ENCODE results near the gene SPATA33. TPM values are rescaled to one million over a fixed set of nuclear protein-coding genes. Genes with fewer than 3 reads are reported as not detected.

The SPATA33 gene
- total RNA-seq, 1 donor from 2014 or later, result 3.6 TPM

DNA sequence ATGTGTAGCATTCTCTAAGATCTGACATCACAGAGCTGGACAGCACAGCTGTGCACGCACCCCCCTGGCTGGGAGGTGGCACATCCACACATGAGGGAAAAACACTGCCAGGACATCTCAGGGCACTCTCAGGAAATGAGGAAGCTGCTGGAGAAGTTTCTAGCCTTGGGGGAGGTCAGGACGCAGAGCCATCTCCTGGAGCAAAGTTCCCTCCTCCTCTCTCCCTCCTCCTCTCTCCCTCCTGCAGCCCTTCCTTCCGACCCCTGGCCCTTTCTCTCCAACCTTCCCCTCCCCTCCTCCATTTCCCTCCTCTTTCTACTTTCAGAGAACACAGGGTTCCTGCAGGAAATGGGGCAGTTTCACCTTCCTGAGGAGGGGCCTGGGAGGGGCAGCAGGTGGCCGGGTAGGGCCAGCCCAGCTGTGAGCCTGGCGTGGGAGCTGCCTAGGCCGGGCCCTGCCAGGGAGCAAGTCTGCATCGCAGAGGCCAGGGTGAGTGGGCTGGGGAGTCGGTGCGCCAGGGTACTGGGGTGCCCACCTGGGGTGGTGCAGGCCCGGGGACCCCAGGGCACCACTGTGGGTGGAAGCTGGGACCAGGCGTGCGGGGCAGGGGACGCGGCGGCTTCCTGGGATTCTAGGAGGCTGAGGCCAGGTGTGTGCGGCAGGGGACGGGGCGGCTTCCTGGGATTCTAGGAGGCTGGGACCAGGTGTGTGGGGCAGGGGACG lies 44.2 kb upstream of the SPATA33 start, which contains the start of gene DPEP1:
DPEP1 (plus strand) TSS at position 412 of the 723 bp plus-strand sequence. CDS start 16,769 bp downstream, outside the sequence.
- Histone ChIP-seq H3K27me3 (ENCODE audit: low read depth) (peaks cover 69% of the 10 kb centered on the region), H3K9me3 (replicated peaks) (no peaks in the 10 kb centered on the region), H3K4me3 (no peak within 1 kb of the TSS), H3K4me1 (peaks cover 10% of the 10 kb centered on the region), H3K36me3 (no peaks in the 10 kb centered on the region), H3K27ac (replicated peaks) (no peak within 1 kb of the TSS)
- no peak for DNase-seq
- intact Hi-C loops (cut with micrococcal nuclease), result no loop called here
- TF ChIP-seq, protein P1, sequence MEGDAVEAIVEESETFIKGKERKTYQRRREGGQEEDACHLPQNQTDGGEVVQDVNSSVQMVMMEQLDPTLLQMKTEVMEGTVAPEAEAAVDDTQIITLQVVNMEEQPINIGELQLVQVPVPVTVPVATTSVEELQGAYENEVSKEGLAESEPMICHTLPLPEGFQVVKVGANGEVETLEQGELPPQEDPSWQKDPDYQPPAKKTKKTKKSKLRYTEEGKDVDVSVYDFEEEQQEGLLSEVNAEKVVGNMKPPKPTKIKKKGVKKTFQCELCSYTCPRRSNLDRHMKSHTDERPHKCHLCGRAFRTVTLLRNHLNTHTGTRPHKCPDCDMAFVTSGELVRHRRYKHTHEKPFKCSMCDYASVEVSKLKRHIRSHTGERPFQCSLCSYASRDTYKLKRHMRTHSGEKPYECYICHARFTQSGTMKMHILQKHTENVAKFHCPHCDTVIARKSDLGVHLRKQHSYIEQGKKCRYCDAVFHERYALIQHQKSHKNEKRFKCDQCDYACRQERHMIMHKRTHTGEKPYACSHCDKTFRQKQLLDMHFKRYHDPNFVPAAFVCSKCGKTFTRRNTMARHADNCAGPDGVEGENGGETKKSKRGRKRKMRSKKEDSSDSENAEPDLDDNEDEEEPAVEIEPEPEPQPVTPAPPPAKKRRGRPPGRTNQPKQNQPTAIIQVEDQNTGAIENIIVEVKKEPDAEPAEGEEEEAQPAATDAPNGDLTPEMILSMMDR (IDR thresholded peaks at IDR 0.05; ENCODE audit: borderline replicate concordance), result no peak

DNA sequence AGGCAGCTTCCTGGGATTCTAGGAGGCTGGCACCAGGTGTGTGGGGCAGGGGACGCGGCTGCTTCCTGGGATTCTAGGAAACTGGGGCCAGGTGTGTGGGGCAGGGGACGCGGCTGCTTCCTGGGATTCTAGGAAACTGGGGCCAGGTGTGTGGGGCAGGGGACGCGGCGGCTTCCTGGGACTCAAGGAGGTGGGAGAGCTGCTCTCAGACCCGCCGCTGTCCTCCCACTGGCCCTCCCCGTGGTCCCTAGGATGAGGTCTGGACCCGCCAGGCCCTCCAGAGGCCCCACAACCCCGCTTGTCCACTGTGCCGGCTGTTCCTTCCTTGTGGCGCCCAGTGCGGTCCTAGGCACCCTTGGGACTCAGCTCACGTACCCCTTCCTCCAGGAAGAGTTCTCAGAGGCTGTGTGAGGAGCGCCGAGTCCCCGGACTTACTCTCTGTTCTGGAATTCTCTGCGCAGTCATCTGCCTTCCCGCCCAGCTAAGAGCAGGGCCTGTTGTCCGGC lies 43.6 kb upstream of the SPATA33 start:
- no peak overlapping the region for H3K27ac ChIP-seq (replicated peaks)
- intact Hi-C loops (cut with micrococcal nuclease), result no loop called here
- no peak for DNase-seq
- TF ChIP-seq, protein P1 (IDR thresholded peaks at IDR 0.05; ENCODE audit: borderline replicate concordance), result no peak
- H3K36me3 ChIP-seq, result no peaks in the 10 kb centered on the region
- peaks cover 10% of the 10 kb centered on the region for H3K4me1 ChIP-seq
- no peaks in the 10 kb centered on the region for H3K9me3 ChIP-seq (replicated peaks)
- peaks cover 67% of the 10 kb centered on the region for H3K27me3 ChIP-seq (ENCODE audit: low read depth)
- no peak overlapping the region for H3K4me3 ChIP-seq

DNA sequence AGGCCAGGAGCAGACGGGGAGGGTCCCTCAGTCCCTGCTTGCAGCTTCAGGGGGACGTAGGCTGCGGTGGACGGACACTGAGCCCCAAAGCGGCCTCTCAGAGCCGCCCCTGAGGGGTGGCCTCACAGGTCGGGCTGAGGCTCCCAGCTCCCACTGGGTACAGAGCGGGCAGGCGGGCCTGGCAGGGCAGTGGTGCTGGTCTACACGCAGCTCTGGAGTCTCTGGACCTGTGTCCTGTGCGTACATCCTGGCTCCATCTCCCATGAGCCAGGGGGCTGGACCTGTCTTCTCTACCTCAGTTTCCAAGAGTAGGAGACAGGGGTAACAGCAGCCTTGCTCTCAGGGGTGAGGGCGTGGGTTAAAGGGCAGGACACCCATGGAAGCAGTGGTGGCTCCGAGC lies 42.5 kb upstream of the SPATA33 start:
- Histone ChIP-seq H3K4me3 (no peak overlapping the region), H3K4me1 (peaks cover 10% of the 10 kb centered on the region), H3K27me3 (ENCODE audit: low read depth) (peaks cover 72% of the 10 kb centered on the region), H3K27ac (replicated peaks) (no peak overlapping the region), H3K36me3 (no peaks in the 10 kb centered on the region), H3K9me3 (replicated peaks) (no peaks in the 10 kb centered on the region)
- TF ChIP-seq, protein P1 (IDR thresholded peaks at IDR 0.05; ENCODE audit: borderline replicate concordance), result no peak
- intact Hi-C loops (cut with micrococcal nuclease), result no loop called here
- DNase-seq, result no peak

DNA sequence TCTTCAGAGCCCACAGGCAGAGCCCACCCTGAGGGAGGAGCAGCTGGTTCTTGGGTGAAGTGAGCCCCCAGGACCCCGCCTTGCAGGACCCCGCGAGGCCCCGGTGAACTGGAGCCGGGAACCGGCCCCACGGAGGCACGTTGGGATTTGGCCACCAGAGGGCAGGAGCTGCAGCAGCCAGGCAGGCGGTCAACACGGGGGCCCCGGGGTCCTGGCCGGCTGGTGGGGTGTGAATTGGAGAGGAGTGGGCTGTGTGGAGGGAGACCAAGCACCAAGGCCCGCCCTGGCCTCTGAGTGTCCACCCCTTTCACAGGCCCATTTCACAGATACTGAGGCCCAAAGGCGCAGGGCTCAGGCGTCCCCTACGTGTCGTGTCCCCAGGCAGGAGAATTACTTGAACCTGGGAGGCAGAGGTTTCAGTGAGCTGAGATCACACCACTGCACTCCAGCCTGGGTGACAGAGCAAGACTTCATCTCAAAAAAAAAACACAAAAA lies 42.0 kb upstream of the SPATA33 start:
- intact Hi-C loops (cut with micrococcal nuclease), result no loop called here
- TF ChIP-seq, protein P1 (IDR thresholded peaks at IDR 0.05; ENCODE audit: borderline replicate concordance), result peak; percentile 65
- H3K27ac ChIP-seq (replicated peaks), result no peak overlapping the region
- peaks cover 10% of the 10 kb centered on the region for H3K4me1 ChIP-seq
- no peak overlapping the region for H3K4me3 ChIP-seq
- no peak for DNase-seq
- no peaks in the 10 kb centered on the region for H3K9me3 ChIP-seq (replicated peaks)
- peaks cover 77% of the 10 kb centered on the region for H3K27me3 ChIP-seq (ENCODE audit: low read depth)
- no peaks in the 10 kb centered on the region for H3K36me3 ChIP-seq

DNA sequence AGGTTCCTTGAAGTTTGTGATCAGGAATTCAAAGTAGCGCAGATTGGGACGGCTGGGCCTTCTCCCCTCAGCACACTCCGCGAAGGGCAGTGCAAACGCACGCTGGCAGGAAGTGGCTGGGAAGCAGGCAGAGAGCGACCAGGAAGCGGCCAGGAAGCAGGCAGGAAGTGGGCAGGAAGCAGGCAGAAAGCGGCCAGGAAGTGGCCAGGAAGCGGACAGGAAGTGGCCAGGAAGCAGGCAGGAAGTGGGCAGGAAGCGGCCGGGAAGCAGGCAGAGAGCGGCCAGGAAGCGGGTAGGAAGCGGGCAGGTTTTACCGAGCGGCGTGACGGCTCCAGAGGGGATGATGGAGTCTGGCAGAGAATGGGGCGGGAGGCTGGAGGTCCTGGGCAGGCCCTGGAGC lies 41.0 kb upstream of the SPATA33 start:
- TF ChIP-seq, protein P1 (IDR thresholded peaks at IDR 0.05; ENCODE audit: borderline replicate concordance), result no peak

More for the DNA sequence above, 41.0 kb upstream of the SPATA33 start:
- Histone ChIP-seq H3K36me3 (no peaks in the 10 kb centered on the region), H3K27ac (replicated peaks) (peak overlapping the region; percentile 27), H3K4me3 (no peak overlapping the region), H3K4me1 (peaks cover 10% of the 10 kb centered on the region), H3K9me3 (replicated peaks) (no peaks in the 10 kb centered on the region), H3K27me3 (ENCODE audit: low read depth) (peaks cover 80% of the 10 kb centered on the region)
- no peak for DNase-seq
- intact Hi-C loops (cut with micrococcal nuclease), result no loop called here

Data from left ventricle myocardium inferior (tissue), 1 donor.